HEK293T (cell line): ENCODE measurements around the gene TBL1XR1.

Experiments
- CTCF ChIA-PET: fragments of 350-600 bp; formaldehyde crosslinking; extraction: SDS; loops from one replicate; lab custom pipeline; 2021; ENCODE audit warnings: antibody characterized with exemption, inconsistent platforms; lab: Yijun Ruan, JAX
- POLR2A ChIA-PET: fragments of 350-600 bp; formaldehyde crosslinking; extraction: SDS; loops from one replicate; lab custom pipeline; 2020; ENCODE audit warnings: antibody characterized with exemption, inconsistent platforms; lab: Yijun Ruan, JAX
- DNase-seq: peaks from one replicate; pipeline ENCODE4 v3.0.0; 2012; ENCODE audit warnings: mixed read lengths; ENCODE audit errors: extremely low spot score
- ARNT ChIP-seq: fragments of 450-650 bp; IDR thresholded peaks from 2 replicates; pipeline ENCODE4 v1.6.1; 2017; ENCODE audit warnings: mild to moderate bottlenecking
- BHLHE40 ChIP-seq: fragments of 450-650 bp; IDR thresholded peaks from 2 replicates; pipeline ENCODE4 v1.6.1; 2016; ENCODE audit warnings: mild to moderate bottlenecking, moderate library complexity, borderline replicate concordance
- CTBP1 ChIP-seq: fragments of 450-650 bp; IDR thresholded peaks from 2 replicates; pipeline ENCODE4 v1.6.1; 2016; ENCODE audit warnings: borderline replicate concordance
- ELF4 ChIP-seq: fragments of 450-650 bp; IDR thresholded peaks from 2 replicates; pipeline ENCODE4 v1.6.1; 2017; ENCODE audit warnings: antibody characterized with exemption
- FOXA1 ChIP-seq: fragments of 450-650 bp; IDR thresholded peaks from 2 replicates; pipeline ENCODE4 v1.6.1; 2016; ENCODE audit warnings: mild to moderate bottlenecking
- FOXK2 ChIP-seq: fragments of 450-650 bp; IDR thresholded peaks from 2 replicates; pipeline ENCODE4 v1.6.1; 2016; ENCODE audit warnings: mild to moderate bottlenecking
- FOXM1 ChIP-seq: fragments of 450-650 bp; IDR thresholded peaks from 2 replicates; pipeline ENCODE4 v1.6.1; 2017; ENCODE audit warnings: mild to moderate bottlenecking, borderline replicate concordance
- HDGF ChIP-seq: fragments of 450-650 bp; IDR thresholded peaks from 2 replicates; pipeline ENCODE4 v1.6.1; 2017; ENCODE audit warnings: antibody characterized with exemption, borderline replicate concordance
- L3MBTL2 ChIP-seq: fragments of 450-650 bp; conservative IDR thresholded peaks from 2 replicates; pipeline ENCODE4 v1.6.1; 2016; ENCODE audit warnings: mild to moderate bottlenecking
- LEF1 ChIP-seq: fragments of 450-650 bp; IDR thresholded peaks from 2 replicates; pipeline ENCODE4 v1.6.1; 2017; ENCODE audit warnings: mild to moderate bottlenecking, borderline replicate concordance
- NFRKB ChIP-seq: fragments of 450-650 bp; IDR thresholded peaks from 2 replicates; pipeline ENCODE4 v1.6.1; 2016; ENCODE audit warnings: mild to moderate bottlenecking, moderate library complexity
- SP1 ChIP-seq: fragments of 450-650 bp; IDR thresholded peaks from 2 replicates; pipeline ENCODE4 v1.6.1; 2017
- SUZ12 ChIP-seq: fragments of 450-650 bp; IDR thresholded peaks from 2 replicates; pipeline ENCODE4 v1.6.1; 2016; ENCODE audit warnings: mild to moderate bottlenecking
- TARDBP ChIP-seq: fragments of 450-650 bp; IDR thresholded peaks from 2 replicates; pipeline ENCODE4 v1.6.1; 2016
- ZNF384 ChIP-seq: fragments of 450-650 bp; IDR thresholded peaks from 2 replicates; pipeline ENCODE4 v1.6.1; 2016
- TF ChIP-seq, protein P1 (sequence below): fragments of 450-650 bp; IDR thresholded peaks from 2 replicates; pipeline ENCODE4 v1.6.1; 2016

Gene TBL1XR1

DNA sequence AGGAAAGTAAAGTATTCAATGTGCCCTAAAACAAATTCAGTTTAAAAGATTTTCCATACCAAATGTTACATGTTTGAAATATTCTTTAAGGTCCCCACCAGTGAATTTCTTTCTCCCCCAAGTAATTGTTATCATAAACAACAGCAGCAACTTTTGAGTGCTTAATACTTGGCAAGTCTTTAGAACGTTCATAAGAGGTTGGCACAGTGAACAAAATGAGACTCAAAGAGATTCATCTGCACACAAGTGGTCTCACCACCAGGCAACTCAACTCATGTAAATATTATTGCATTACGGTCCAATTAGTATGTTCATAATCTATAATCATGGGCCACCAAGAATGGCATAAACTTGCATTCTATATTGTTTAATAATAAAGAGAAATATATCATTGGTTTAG, 98.7 kb downstream of the TBL1XR1 start:
- no peak for DNase-seq
- ChIA-PET CTCF (no interaction called here), POLR2A (no interaction called here)
- no peak for TF ChIP-seq CTBP1
- no peak for TF ChIP-seq SP1
- no peak for TF ChIP-seq TARDBP
- TF ChIP-seq LEF1, result no peak
- no peak for TF ChIP-seq FOXA1
- no peak for TF ChIP-seq ARNT

DNA sequence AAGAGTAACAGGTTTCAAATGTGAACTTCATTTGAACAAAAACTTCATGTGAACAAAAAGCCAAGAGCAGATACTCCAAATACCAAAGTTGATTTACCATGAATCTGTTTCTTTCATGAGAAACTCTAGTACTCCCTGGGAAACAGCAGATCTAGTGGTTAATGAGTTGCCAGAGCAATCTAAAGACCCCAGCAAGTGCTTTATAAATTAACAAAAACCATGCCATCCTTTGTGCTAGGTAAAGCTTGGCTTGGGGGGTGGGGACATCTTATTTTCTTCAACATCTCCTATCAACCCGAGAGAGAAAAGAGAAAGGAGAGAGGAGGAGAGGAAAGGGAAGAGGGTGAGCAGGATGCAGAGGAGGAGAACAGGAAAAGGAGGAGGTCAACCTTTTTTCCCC, 100.7 kb downstream of the TBL1XR1 start:
- POLR2A ChIA-PET, result no interaction called here
- CTCF ChIA-PET, result no interaction called here
- TF ChIP-seq FOXK2, result no peak
- TF ChIP-seq TARDBP, result no peak
- TF ChIP-seq NFRKB, result no peak
- TF ChIP-seq SP1, result no peak
- TF ChIP-seq ZNF384, result no peak
- no peak for TF ChIP-seq ARNT
- TF ChIP-seq SUZ12, result no peak
- TF ChIP-seq L3MBTL2, result no peak
- TF ChIP-seq HDGF, result no peak
- no peak for TF ChIP-seq BHLHE40
- TF ChIP-seq, protein P1, sequence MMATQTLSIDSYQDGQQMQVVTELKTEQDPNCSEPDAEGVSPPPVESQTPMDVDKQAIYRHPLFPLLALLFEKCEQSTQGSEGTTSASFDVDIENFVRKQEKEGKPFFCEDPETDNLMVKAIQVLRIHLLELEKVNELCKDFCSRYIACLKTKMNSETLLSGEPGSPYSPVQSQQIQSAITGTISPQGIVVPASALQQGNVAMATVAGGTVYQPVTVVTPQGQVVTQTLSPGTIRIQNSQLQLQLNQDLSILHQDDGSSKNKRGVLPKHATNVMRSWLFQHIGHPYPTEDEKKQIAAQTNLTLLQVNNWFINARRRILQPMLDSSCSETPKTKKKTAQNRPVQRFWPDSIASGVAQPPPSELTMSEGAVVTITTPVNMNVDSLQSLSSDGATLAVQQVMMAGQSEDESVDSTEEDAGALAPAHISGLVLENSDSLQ, result no peak
- TF ChIP-seq FOXA1, result no peak
- TF ChIP-seq FOXM1, result no peak
- no peak for TF ChIP-seq ELF4
- TF ChIP-seq CTBP1, result no peak
- TF ChIP-seq LEF1, result no peak
- DNase-seq, result no peak

DNA sequence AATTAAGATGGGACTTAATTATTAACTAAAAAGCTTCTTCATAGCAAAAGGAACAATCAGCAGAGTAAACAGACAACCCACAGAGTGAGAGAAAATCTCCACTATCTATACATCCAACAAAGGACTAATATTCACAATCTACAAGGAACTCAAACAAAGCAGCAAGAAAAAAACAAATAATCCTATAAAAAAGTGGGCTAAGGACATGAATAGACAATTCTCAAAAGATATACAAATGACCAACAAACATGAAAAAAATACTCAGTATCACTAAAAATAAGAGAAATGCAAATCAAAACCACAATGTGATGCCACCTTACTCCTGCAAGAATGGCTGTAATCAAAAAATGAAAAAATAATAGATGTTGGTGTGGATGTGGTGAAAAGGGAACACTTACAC, 103.3 kb downstream of the TBL1XR1 start:
- TF ChIP-seq CTBP1, result no peak
- TF ChIP-seq LEF1, result no peak
- TF ChIP-seq BHLHE40, result no peak
- no peak for TF ChIP-seq FOXM1
- no peak for TF ChIP-seq FOXK2
- TF ChIP-seq TARDBP, result no peak
- no peak for TF ChIP-seq SUZ12
- no peak for TF ChIP-seq ZNF384
- TF ChIP-seq ARNT, result no peak
- TF ChIP-seq HDGF, result no peak
- no peak for TF ChIP-seq NFRKB
- TF ChIP-seq, protein P1, result no peak
- no peak for TF ChIP-seq FOXA1
- TF ChIP-seq ELF4, result no peak
- TF ChIP-seq L3MBTL2, result no peak
- TF ChIP-seq SP1, result no peak
- ChIA-PET CTCF (no interaction called here), POLR2A (no interaction called here)
- no peak for DNase-seq

DNA sequence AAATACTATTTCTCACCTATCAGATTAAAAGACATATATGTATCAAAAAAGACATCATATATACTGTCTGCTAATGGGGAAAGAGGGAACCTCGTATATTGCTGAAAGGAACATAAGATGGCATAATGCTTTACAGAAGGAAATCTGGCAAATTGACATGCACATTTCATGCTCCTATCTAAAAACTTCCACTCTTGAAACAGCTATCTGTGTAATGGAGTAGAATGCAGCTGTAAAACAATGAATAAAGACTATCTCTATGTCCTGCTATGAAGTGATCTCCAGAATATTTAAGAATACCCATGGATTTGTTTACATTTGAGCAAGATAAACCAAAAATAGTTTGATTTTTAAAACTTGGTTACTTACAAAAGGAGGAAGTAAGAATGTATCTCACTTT, 107.4 kb downstream of the TBL1XR1 start:
- POLR2A ChIA-PET, result no interaction called here

DNA sequence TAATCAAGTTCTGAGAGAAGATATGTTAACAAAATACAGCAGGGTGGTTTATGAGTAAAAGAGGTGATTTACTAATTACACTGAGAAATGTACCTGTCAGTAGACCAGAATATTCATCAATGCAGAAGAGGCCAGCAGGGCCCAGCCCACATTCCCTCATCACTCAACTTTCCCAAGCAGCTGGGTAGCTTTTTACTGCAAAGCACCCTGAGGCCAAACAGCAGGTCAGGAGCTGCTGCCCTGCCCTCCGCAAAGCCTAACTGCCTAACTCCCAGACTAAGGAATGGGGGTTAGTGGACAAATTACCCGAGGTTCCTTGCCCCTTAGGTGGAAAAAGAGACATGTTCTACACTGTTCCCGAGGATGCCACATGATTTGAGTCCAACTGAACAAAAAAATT, 108.2 kb downstream of the TBL1XR1 start:
- ChIA-PET POLR2A (no interaction called here), CTCF (no interaction called here)
- DNase-seq, result no peak

More for the DNA sequence above, 107.4 kb downstream of the TBL1XR1 start:
- TF ChIP-seq ZNF384, result no peak
- no peak for TF ChIP-seq FOXM1
- no peak for TF ChIP-seq SUZ12
- no peak for TF ChIP-seq NFRKB
- no peak for TF ChIP-seq ELF4
- TF ChIP-seq, protein P1, result no peak
- no peak for TF ChIP-seq SP1
- no peak for TF ChIP-seq BHLHE40
- TF ChIP-seq CTBP1, result no peak
- TF ChIP-seq FOXA1, result no peak
- TF ChIP-seq TARDBP, result no peak
- no peak for TF ChIP-seq LEF1
- TF ChIP-seq L3MBTL2, result no peak
- TF ChIP-seq ARNT, result no peak
- CTCF ChIA-PET, result no interaction called here
- DNase-seq, result no peak

More for the DNA sequence above, 108.2 kb downstream of the TBL1XR1 start:
- no peak for TF ChIP-seq SUZ12
- TF ChIP-seq HDGF, result no peak
- no peak for TF ChIP-seq FOXM1
- no peak for TF ChIP-seq ELF4
- no peak for TF ChIP-seq ZNF384
- no peak for TF ChIP-seq ARNT
- TF ChIP-seq, protein P1, result no peak
- TF ChIP-seq NFRKB, result no peak
- no peak for TF ChIP-seq SP1
- TF ChIP-seq LEF1, result no peak
- TF ChIP-seq FOXK2, result no peak
- TF ChIP-seq BHLHE40, result no peak
- no peak for TF ChIP-seq TARDBP
- no peak for TF ChIP-seq FOXA1
- TF ChIP-seq L3MBTL2, result no peak
- TF ChIP-seq CTBP1, result no peak
